Measurements from ENCODE around the gene SFMBT2.

DNA sequence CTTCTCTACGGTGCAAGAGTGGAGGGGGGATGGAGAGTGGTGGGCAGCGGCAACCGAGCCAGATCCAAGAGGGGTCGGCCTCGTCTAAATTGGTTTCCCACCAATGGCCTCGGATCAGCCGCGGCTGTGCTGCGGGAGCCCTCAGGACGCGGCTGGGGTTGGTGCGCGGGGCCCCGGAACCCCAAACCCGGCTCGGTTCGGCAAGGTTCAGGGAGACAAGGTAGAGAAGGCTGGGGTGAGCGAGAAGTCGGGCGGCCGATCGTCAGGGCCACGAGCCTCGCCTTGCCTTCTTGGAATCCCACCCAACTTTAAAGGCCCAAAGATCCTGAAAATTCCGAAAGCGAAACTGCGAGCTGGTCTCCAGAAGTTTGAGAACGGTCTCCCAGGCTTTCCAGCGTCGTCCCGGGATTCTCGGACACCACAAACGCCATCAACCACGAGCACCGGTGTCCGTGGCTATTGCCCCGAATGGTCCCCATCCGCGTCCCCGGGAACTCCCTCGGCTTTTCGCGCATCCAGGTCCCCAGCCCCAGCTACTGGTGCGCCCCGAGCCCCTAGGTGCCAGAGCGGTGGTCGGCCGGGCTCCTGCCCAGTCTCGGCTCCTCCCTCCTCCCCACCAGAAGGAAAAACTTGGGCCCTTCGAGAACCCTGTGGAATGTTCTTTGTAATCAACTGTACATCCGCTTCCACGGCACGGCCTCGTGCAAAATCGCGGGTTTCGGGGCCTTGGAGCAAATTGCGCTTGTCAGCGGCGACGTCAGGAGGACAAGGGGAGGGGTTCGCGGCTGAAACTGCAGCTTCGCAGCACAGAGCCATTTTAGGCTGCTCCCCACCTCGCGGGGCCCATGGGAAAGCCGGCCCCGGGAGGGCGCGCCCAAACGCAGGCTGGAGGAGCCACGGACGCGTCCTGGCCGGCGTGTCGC lies 3.2 kb downstream of the SFMBT2 start:
- TF ChIP-seq, protein P1, sequence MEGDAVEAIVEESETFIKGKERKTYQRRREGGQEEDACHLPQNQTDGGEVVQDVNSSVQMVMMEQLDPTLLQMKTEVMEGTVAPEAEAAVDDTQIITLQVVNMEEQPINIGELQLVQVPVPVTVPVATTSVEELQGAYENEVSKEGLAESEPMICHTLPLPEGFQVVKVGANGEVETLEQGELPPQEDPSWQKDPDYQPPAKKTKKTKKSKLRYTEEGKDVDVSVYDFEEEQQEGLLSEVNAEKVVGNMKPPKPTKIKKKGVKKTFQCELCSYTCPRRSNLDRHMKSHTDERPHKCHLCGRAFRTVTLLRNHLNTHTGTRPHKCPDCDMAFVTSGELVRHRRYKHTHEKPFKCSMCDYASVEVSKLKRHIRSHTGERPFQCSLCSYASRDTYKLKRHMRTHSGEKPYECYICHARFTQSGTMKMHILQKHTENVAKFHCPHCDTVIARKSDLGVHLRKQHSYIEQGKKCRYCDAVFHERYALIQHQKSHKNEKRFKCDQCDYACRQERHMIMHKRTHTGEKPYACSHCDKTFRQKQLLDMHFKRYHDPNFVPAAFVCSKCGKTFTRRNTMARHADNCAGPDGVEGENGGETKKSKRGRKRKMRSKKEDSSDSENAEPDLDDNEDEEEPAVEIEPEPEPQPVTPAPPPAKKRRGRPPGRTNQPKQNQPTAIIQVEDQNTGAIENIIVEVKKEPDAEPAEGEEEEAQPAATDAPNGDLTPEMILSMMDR (IDR thresholded peaks at IDR 0.05; ENCODE audit: low read depth, low read length, poor library complexity, severe bottlenecking), result no peak
- no peak for TF ChIP-seq EZH2phosphoT487 (IDR thresholded peaks at IDR 0.05; ENCODE audit: borderline replicate concordance, low read length)
